Stimulated activated CD8-positive, alpha-beta memory T cell treated with anti-CD3 and anti-CD28 coated beads, Interleukin-15, amount 100 ng/mL, for 4 hours (primary cell): Measurements from ENCODE around the gene GALNT6.

ENCODE experiments used
- DNase-seq, 2 donors: peaks; one replicate each; pipeline ENCODE4 v3.0.0-alpha.2; 2020; ENCODE audit warnings: low read depth in 2 of 2

Gene GALNT6

GRCh38 chr12:51406290-51406689, 15.1 kb upstream of the GALNT6 start:
- DNase-seq: no peak

GRCh38 chr12:51405801-51406207, 14.6 kb upstream of the GALNT6 start:
- no peak for DNase-seq

GRCh38 chr12:51404627-51405026, 13.4 kb upstream of the GALNT6 start:
- no peak for DNase-seq

- no peak for DNase-seq
Measured at GRCh38 chr12:51403681-51404136, 12.5 kb upstream of the GALNT6 start.

GRCh38 chr12:51403159-51403558, 12.0 kb upstream of the GALNT6 start:
- no peak for DNase-seq

- no peak for DNase-seq
Measured at GRCh38 chr12:51401900-51402299, 10.7 kb upstream of the GALNT6 start.

- no peak for DNase-seq
Measured at GRCh38 chr12:51401486-51401885, 10.3 kb upstream of the GALNT6 start.

DNA sequence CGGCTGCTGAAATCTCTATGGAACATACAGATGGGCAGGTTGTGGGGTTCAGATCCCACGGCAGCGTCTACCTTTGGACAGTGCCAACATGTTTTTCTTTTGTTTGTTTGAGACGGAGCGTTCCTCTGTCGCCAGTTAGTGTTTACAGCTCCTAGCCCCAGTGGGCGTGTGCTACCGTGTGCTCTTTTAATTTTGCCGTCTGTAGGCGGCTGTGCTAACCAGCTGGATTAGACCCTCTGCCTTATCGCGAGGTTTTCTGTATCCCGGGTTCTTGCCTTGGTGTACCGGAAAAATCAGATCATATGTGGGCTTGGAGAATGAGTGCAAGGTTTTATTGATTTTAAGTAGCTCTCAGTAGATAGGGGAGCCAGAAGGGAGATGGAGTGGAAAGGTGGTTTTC, 9.8 kb upstream of the GALNT6 start:
- no peak for DNase-seq

- DNase-seq: no peak
Measured at GRCh38 chr12:51399891-51400290, 8.7 kb upstream of the GALNT6 start.

DNA sequence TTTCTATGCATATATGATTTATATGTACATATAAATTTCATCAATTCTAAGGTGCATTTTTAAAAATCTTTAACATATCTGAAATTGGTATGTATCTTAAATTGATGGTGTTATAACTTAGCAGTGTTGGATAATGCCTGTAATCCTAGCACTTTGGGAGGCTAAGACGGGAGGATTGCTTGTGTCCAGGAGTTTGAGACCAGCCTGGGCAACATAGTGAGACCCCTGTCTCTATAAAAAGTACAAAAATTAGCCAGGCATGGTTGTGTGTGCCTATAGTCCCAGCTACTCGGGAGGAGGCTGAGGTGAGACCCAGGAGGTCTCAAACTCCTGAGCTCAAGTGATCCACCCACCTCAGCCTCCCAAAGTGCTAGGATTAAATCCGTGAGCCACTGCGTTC, 6.5 kb upstream of the GALNT6 start:
- no peak for DNase-seq

- no peak for DNase-seq
Measured at GRCh38 chr12:51395283-51396230, 4.4 kb upstream of the GALNT6 start.

- peak; percentile 32 to 44 for DNase-seq
Measured at GRCh38 chr12:51393676-51394545, 2.7 kb upstream of the GALNT6 start.

DNA sequence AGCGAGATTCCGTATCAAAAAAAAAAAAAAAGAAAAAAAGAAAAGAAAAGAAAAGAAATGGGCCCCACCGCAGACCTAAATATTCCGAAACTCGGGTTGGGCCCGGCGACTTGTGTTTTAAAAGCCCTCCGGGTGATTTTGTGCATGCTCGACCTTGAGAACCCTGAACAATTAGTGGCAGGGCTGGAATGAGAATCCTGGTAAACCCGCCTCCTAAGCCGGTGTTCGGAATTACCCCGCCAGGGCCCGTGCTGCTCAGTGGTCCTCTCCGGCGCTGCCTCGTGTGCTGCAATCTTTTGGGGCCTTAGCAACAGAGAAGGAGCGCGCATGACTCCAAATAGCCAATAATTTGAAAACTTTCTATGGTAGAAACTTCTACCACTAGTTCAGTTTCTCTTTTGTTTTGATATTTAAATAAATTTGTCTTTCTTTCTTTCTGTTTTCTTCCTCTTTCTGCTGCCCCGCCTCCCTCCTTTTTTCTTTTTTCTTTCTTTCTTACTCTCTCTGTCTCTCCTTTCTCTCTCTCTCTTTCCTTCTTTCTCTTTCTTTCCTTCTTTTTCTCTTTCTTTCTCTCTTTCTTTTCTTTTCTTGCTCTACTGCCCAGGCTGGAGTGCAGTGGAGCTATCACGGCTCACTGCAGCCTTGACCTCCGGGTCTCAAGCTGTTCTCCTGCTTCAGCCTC, 1.5 kb upstream of the GALNT6 start:
- no peak for DNase-seq

DNA sequence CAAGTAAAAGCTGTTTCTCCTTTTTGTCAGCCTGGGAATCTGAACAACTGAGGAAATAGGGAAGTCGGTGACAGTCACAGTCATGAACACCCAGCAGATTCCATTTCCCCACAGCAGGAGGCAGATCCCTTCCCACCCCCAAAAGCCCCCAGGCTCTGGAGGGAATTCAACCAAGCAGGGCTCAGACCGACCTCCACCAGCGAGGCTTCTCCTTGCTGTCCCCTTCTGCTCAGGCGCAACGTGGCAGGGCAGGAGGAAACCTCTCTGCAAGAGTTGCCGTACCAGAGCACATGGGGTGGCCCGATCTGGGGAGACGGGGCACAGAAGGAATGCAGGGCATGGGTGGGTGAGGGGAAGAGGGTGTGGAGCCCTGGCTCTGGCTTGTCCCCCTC, 319 bp downstream of the GALNT6 start:
- no peak for DNase-seq

DNA sequence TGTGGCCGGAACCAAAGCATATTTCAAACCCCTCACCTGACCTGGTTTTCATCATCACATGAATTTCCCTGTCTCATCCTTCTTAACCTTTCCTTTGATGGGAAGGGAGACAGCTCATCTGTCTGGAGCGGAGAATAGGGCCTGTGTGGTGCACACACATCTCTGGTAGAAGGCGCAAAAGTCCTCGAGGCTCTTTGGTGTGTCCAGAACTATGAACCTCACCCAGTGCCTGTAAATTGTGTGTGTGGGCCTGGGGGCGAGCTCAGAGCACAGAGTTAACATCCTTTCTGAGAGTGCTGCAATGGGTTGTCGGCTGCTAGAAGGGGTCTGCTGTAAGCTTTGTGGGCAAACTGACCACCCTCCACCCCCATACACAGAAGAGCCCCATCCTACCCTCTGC, 749 bp downstream of the GALNT6 start:
- no peak for DNase-seq

DNA sequence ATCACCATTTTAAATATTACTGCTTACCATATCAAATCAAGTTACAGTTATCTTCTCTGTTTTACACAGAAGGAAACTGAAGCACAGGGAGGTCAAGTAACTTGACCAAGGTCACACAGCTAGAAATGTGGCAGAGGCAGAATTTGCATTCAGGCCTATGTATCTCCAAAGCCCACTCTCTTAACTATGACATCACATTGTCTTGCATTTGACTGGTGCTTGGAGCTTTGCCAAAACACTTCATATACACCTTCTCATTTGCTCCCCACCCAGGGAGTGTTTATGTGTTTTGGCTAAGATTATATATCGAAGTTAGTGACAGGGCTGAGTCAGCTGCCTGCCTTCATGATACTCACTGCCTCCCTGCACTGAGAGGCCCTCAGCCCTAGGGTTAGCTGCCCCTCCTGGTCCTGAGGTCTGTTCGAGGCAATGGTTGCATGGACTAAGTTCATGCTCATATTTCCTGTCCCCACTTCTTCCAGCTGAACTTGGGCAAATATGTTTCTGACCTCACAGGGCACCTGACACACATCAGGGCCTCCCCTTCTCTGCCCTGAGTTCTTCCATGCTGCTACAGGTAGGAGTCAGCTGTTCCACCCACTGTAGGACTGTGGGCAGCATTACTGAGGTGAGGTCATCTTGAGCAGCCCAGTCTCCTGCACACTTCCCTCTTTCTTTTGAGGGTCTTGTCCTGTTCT, 1.8 kb downstream of the GALNT6 start:
- DNase-seq: no peak

- DNase-seq: no peak
Measured at GRCh38 chr12:51388846-51389245, 2.4 kb downstream of the GALNT6 start.

DNA sequence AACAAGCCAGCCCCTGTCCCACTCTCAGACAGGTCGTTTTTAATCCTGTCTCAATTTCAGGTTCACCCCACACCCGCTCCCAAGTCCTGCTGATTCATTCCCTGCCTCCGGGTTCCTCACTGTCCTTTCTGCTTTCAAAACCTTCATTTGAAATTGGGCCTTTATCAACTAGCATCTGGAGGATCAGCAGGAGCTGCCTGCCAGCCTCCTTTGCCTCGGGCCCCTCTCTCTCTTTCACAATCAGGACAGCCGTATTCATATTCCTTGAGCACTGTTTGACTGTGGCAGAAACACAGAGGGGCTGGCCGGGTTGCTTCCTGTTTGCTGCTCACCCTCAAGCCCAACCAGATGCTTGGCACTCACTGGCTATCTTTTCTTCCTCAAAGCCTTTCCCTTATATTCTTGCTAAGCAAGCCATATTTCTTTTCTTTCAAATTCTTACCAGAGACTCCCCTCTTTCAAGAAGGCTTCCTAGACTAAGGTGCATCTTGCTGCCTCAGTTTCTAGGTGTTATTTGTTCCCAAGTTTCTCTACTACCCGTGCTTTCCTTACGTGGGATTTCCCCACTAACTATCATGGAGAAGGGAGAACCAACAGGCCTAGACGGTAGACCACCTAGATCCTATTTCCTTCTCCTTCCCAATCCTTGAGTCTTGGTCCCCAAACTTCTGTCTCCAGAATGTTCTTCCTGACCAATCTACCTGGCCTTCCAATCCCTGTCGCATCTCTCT, 3.0 kb downstream of the GALNT6 start:
- DNase-seq: no peak

GRCh38 chr12:51386351-51386750, 4.9 kb downstream of the GALNT6 start:
- no peak for DNase-seq

DNA sequence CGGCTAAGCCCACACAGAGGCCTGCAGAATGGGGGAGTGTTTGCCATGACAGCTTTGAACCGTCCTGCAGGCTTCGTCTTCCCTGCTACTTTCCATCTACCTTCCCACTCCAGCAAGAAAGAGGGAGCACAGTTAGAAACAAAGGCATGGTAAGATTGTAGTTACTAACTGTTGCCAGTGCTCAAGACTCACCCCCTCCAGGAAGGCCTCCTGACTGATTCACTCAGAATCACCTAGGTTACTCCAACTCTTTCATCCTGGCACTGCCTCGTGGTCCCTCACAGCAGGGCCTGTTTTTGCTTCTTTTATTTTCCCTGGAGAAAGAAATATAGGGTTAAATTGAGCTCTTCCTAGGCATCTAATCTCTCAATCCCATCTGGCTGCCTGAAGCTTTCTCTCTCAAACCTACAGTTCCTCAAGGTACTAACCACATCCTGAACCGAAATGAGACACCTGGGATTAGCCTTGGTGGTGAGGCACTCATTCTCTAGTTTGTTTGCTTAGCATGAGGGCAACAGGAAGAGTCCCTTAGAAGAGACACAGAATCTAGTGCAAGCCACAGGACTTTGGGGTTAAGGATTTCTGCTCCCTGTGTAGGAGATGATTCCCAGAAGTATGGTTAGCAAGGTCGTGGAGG, 7.8 kb downstream of the GALNT6 start:
- no peak for DNase-seq
